A549 (cell line): ENCODE data around the gene TRIM65. TPM values are rescaled to one million over a fixed set of nuclear protein-coding genes. Genes with fewer than 3 reads are reported as not detected.
A peak's percentile ranks its signal among the peaks of the same experiment; 100 is the strongest.

Source experiments
- ATAC-seq, 2 experiments: fragments of 200-7000 bp in 1 of 2; fragments of >200 bp in 1 of 2; cut with Nextera tagmentation in 1 of 2; cut with Tn5 transposase in 1 of 2; 3 replicates each; pipeline versions ENCODE4 v1.8.0 to v1.9.1; 2018 to 2020; ENCODE audit warnings: mild to moderate bottlenecking in 1 of 2, moderate library complexity in 1 of 2
- CTCF ChIA-PET: fragments of 300-600 bp; sonication (Branson Sonifier 250); formaldehyde crosslinking; extraction: SDS; loops from one replicate; lab custom pipeline; 2021; ENCODE audit warnings: antibody characterized with exemption, inconsistent platforms; lab: Yijun Ruan, JAX
- POLR2A ChIA-PET: fragments of 350-600 bp; formaldehyde crosslinking; extraction: SDS; loops from one replicate; lab custom pipeline; 2021; ENCODE audit warnings: antibody characterized with exemption, inconsistent platforms; lab: Yijun Ruan, JAX
- DNase-seq, 2 experiments: peaks; one replicate each; pipeline versions ENCODE4 v3.0.0 to v3.0.0-alpha.2; 2011 to 2016; ENCODE audit warnings: low read depth in 1 of 2, low spot score in 1 of 2
- FAIRE-seq: peaks from 2 replicates; lab custom pipeline; 2011; peaks lifted over from hg19 to GRCh38; lab: Jason Lieb, UNC
- H3K27ac ChIP-seq, 2 experiments: fragments of >200 bp; sonication (Bioruptor Twin); formaldehyde crosslinking; 3 replicates each; pipeline ENCODE4 v1.5.1; 2016 to 2017
- H3K4me1 ChIP-seq: fragments of >200 bp; sonication (Bioruptor Twin); formaldehyde crosslinking; 3 replicates; pipeline ENCODE4 v1.6.1; 2016
- H3K4me2 ChIP-seq: fragments of >200 bp; sonication (Bioruptor Twin); formaldehyde crosslinking; 3 replicates; pipeline ENCODE4 v1.6.1; 2016
- H3K4me3 ChIP-seq: fragments of >200 bp; sonication (Bioruptor Twin); formaldehyde crosslinking; 3 replicates; pipeline ENCODE4 v1.5.1; 2016
- H3K9me3 ChIP-seq: fragments of >200 bp; sonication (Bioruptor Twin); formaldehyde crosslinking; 3 replicates; pipeline ENCODE4 v1.6.1; 2016
- BCL3 ChIP-seq: fragments of >200 bp; sonication (Bioruptor Twin); formaldehyde crosslinking; IDR thresholded peaks from 3 replicates; pipeline ENCODE4 v1.6.1; 2016
- BHLHE40 ChIP-seq: IDR thresholded peaks from 2 replicates; pipeline ENCODE4 v1.6.1; 2012; ENCODE audit warnings: low read depth, low read length, inconsistent platforms
- CEBPB ChIP-seq, 2 experiments: fragments of >200 bp in 1 of 2; sonication (Bioruptor Twin) in 1 of 2; formaldehyde crosslinking in 1 of 2; IDR thresholded peaks; 2 replicates each; pipeline ENCODE4 v1.6.1; 2012 to 2016
- ESRRA ChIP-seq: fragments of 150-350 bp; IDR thresholded peaks from 2 replicates; pipeline ENCODE4 v1.6.1; 2014; ENCODE audit warnings: mild to moderate bottlenecking, low read length, borderline replicate concordance
- FOSB ChIP-seq: fragments of 250-450 bp; sonication (Bioruptor Pico); IDR thresholded peaks from 2 replicates; pipeline ENCODE4 v1.5.0; 2020; ENCODE audit warnings: mild to moderate bottlenecking, moderate library complexity
- FOXS1 ChIP-seq: fragments of 250-450 bp; sonication (Bioruptor Pico); IDR thresholded peaks from 2 replicates; pipeline ENCODE4 v1.5.0; 2020; ENCODE audit warnings: mild to moderate bottlenecking, moderate library complexity
- GATA3 ChIP-seq: IDR thresholded peaks from 2 replicates; pipeline ENCODE4 v1.6.1; 2012; ENCODE audit warnings: borderline replicate concordance
- HES2 ChIP-seq: fragments of >200 bp; sonication (Bioruptor Twin); formaldehyde crosslinking; IDR thresholded peaks from 2 replicates; pipeline ENCODE4 v1.6.1; 2016
- HEYL ChIP-seq: fragments of 250-450 bp; sonication (Bioruptor Pico); IDR thresholded peaks from 2 replicates; pipeline ENCODE4 v1.8.0; 2021; ENCODE audit warnings: mild to moderate bottlenecking, moderate library complexity
- HOXB5 ChIP-seq: fragments of 250-450 bp; sonication (Bioruptor Pico); IDR thresholded peaks from 2 replicates; pipeline ENCODE4 v1.5.0; 2020; ENCODE audit warnings: mild to moderate bottlenecking, moderate library complexity
- JUN ChIP-seq, 2 experiments: fragments of >200 bp; sonication (Bioruptor Twin); formaldehyde crosslinking; IDR thresholded peaks; 2 replicates in 1 of 2; 3 replicates in 1 of 2; pipeline ENCODE4 v1.6.1; 2016 to 2017
- JUNB ChIP-seq: fragments of >200 bp; sonication (Bioruptor Twin); formaldehyde crosslinking; IDR thresholded peaks from 2 replicates; pipeline ENCODE4 v1.6.1; 2016
- KDM5A ChIP-seq: fragments of 200-600 bp; sonication (generic); IDR thresholded peaks from 2 replicates; pipeline ENCODE4 v1.6.1; 2016; ENCODE audit warnings: antibody characterized with exemption, mild to moderate bottlenecking
- MAFK ChIP-seq: fragments of 450-650 bp; IDR thresholded peaks from 2 replicates; pipeline ENCODE4 v1.6.1; 2014; ENCODE audit not compliant: partially characterized antibody
- MAX ChIP-seq: IDR thresholded peaks from 2 replicates; pipeline ENCODE4 v1.6.1; 2012
- MYC ChIP-seq: IDR thresholded peaks from 2 replicates; pipeline ENCODE4 v1.6.1; 2012; ENCODE audit warnings: mild to moderate bottlenecking, inconsistent platforms, low read length, improper control_type of control experiment, borderline replicate concordance
- NFE2L2 ChIP-seq: fragments of 150-350 bp; conservative IDR thresholded peaks from 2 replicates; pipeline ENCODE4 v1.6.1; 2014; ENCODE audit warnings: low read length
- NPAS2 ChIP-seq: fragments of 250-450 bp; sonication (Bioruptor Pico); IDR thresholded peaks from 2 replicates; pipeline ENCODE4 v1.8.0; 2022; ENCODE audit warnings: mild to moderate bottlenecking, moderate library complexity, borderline replicate concordance
- NR3C1 ChIP-seq: fragments of >200 bp; sonication (Bioruptor Twin); formaldehyde crosslinking; IDR thresholded peaks from 3 replicates; pipeline ENCODE4 v1.6.1; 2017
- PBX3 ChIP-seq: IDR thresholded peaks from 2 replicates; pipeline ENCODE4 v1.6.1; 2012
- PHF8 ChIP-seq: fragments of 200-600 bp; sonication (generic); IDR thresholded peaks from 2 replicates; pipeline ENCODE4 v1.6.1; 2016; ENCODE audit warnings: low read depth, mild to moderate bottlenecking, antibody characterized with exemption, moderate library complexity, borderline replicate concordance
- POLR2A ChIP-seq: IDR thresholded peaks from 2 replicates; pipeline ENCODE4 v1.6.1; 2012; ENCODE audit warnings: mild to moderate bottlenecking, low read length
- RFX5 ChIP-seq: fragments of 450-650 bp; IDR thresholded peaks from 2 replicates; pipeline ENCODE4 v1.7.1; 2014; ENCODE audit warnings: antibody characterized with exemption, mild to moderate bottlenecking, moderate library complexity
- RNF2 ChIP-seq: fragments of 200-600 bp; sonication (generic); IDR thresholded peaks from 2 replicates; pipeline ENCODE4 v1.6.1; 2016; ENCODE audit warnings: low read depth, mild to moderate bottlenecking, antibody characterized with exemption, moderate library complexity, borderline replicate concordance
- SMC3 ChIP-seq: fragments of >200 bp; sonication (Bioruptor Twin); formaldehyde crosslinking; IDR thresholded peaks from 3 replicates; pipeline ENCODE4 v1.6.1; 2018; ENCODE audit warnings: inconsistent platforms
- SREBF2 ChIP-seq: fragments of 450-650 bp; IDR thresholded peaks from 2 replicates; pipeline ENCODE4 v1.6.1; 2014; ENCODE audit warnings: mild to moderate bottlenecking, moderate library complexity
- TFCP2L1 ChIP-seq: fragments of 250-450 bp; sonication (Bioruptor Pico); IDR thresholded peaks from 2 replicates; pipeline ENCODE4 v1.5.0; 2021; ENCODE audit warnings: mild to moderate bottlenecking
- TP53 ChIP-seq: fragments of 250-450 bp; sonication (Bioruptor Pico); IDR thresholded peaks from 2 replicates; pipeline ENCODE4 v1.5.0; 2021; ENCODE audit warnings: mild to moderate bottlenecking, moderate library complexity
- USF2 ChIP-seq: fragments of 450-650 bp; IDR thresholded peaks from 2 replicates; pipeline ENCODE4 v1.6.1; 2014; ENCODE audit warnings: antibody characterized with exemption
- ZFP36 ChIP-seq: fragments of 450-650 bp; IDR thresholded peaks from 2 replicates; pipeline ENCODE4 v1.6.1; 2014; ENCODE audit warnings: borderline replicate concordance; ENCODE audit not compliant: partially characterized antibody
- ZSCAN20 ChIP-seq: fragments of 250-450 bp; sonication (Bioruptor Pico); IDR thresholded peaks from 2 replicates; pipeline ENCODE4 v1.8.0; 2022; ENCODE audit warnings: mild to moderate bottlenecking, moderate library complexity
- WGBS: methylation state at CpG from one replicate; pipeline ENCODE4 v1.1.6; 2017; ENCODE audit errors: missing lambda C conversion rate; 5-methylcytosine and 5-hydroxymethylcytosine counted together
- polyA plus RNA-seq, 4 experiments: library from polyadenylated mRNA; depleted of rRNA in 3 of 4; stranded (reverse); fragments of >200 nt; fragmentation: RNase III in 1 of 4; extraction: RNeasy Plus Mini Kit Qiagen cat#74134 plus additional on column Dnase treatment in 1 of 4; gene quantifications; 2 replicates in 3 of 4; 3 replicates in 1 of 4; pipeline ENCODE4 v1.2.3, GENCODE V29; 2011 to 2017
- TF ChIP-seq, protein P1 (sequence below): fragments of 250-450 bp; sonication (Bioruptor Pico); IDR thresholded peaks from 2 replicates; pipeline ENCODE4 v1.5.0; 2020; ENCODE audit warnings: low read depth, mild to moderate bottlenecking, moderate library complexity
- TF ChIP-seq, protein P2 (sequence below): fragments of >200 bp; sonication (Bioruptor Twin); formaldehyde crosslinking; IDR thresholded peaks from 3 replicates; pipeline ENCODE4 v1.5.1; 2016

TRIM65 gene
- polyA plus RNA-seq, 2 of the 4 experiments (the other 2 are of a cell fraction): 13.5 to 30.2 TPM

DNA sequence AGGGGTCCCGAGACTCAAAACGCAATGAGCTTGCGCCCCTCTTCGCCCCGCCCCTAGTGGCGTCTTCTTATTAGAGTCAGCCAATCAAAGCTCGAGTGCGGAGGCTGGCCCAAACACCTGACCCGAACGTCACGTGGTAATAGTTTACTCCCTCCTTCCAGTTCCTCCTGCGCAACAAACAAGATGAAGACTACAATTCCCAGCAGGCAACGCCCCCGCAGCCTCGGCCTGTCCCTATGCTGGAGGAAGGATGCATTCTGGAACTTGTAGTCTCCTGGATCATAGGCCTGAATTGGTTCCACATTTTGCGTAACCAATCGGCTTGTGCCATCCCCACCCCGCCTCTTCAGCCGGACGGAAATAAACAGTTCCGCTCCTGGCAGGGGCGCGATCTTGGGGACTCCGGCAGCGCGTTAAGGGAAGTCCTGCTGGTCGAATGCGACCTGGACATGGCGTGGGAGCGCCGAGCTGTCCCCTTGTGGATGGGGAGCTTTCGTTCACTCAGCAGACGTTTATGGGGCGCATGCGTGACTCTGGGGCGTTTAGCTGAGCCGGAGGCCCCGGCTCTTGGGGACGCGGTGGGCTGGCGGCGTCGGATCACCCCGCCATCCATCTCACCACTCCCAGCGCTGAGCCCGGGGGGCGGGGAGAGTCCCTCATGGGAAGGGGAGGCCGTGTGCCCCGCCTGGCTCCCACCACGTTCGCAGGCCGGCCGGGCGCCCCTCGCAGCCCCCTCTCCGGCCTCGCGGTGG lies 41.3 kb downstream of the TRIM65 start, which contains the start of gene WBP2:
Gene WBP2 (minus strand): TSS at position 26 of the 752 bp plus-strand sequence. CDS start 38 bp downstream, outside the sequence.
- Histone ChIP-seq H3K4me3 (peak within 1 kb of the TSS; percentile 58), H3K27ac (peak within 1 kb of the TSS; percentile 83 to 91), H3K4me2 (peak within 1 kb of the TSS; percentile 91), H3K4me1 (peaks cover 19% of the 10 kb centered on the region), H3K9me3 (no peaks in the 10 kb centered on the region)
- no peak for TF ChIP-seq HES2
- TF ChIP-seq CEBPB (IDR thresholded peaks at IDR 0.05): peak in 1 of 2 experiments; percentile 65; a peak in 2 of 4 replicates
- peak; percentile 91 for TF ChIP-seq KDM5A
- TF ChIP-seq FOXS1 (CRISPR knock-in tag): no peak
- TF ChIP-seq SREBF2: no peak; the same call in 1 of the 2 replicates
- TF ChIP-seq PBX3: no peak; the same call in 1 of the 2 replicates
- TF ChIP-seq BCL3: peak; percentile 93; the same call in 2 of the 3 replicates
- TF ChIP-seq FOSB (CRISPR knock-in tag): no peak
- no peak for TF ChIP-seq BHLHE40
- peak; percentile 99 for TF ChIP-seq USF2
- TF ChIP-seq RFX5: peak; percentile 65
- peak; percentile 53; the same call in 2 of the 3 replicates for TF ChIP-seq SMC3
- TF ChIP-seq, protein P1, sequence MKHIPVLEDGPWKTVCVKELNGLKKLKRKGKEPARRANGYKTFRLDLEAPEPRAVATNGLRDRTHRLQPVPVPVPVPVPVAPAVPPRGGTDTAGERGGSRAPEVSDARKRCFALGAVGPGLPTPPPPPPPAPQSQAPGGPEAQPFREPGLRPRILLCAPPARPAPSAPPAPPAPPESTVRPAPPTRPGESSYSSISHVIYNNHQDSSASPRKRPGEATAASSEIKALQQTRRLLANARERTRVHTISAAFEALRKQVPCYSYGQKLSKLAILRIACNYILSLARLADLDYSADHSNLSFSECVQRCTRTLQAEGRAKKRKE (CRISPR knock-in tag): no peak
- TF ChIP-seq TP53: no peak
- no peak for TF ChIP-seq NR3C1
- TF ChIP-seq MAFK: no peak
- TF ChIP-seq RNF2: no peak
- 0 out of 2 replicates have a peak, but pooled peaks have one; percentile 10 for TF ChIP-seq GATA3
- TF ChIP-seq ESRRA: no peak
- TF ChIP-seq, protein P2, sequence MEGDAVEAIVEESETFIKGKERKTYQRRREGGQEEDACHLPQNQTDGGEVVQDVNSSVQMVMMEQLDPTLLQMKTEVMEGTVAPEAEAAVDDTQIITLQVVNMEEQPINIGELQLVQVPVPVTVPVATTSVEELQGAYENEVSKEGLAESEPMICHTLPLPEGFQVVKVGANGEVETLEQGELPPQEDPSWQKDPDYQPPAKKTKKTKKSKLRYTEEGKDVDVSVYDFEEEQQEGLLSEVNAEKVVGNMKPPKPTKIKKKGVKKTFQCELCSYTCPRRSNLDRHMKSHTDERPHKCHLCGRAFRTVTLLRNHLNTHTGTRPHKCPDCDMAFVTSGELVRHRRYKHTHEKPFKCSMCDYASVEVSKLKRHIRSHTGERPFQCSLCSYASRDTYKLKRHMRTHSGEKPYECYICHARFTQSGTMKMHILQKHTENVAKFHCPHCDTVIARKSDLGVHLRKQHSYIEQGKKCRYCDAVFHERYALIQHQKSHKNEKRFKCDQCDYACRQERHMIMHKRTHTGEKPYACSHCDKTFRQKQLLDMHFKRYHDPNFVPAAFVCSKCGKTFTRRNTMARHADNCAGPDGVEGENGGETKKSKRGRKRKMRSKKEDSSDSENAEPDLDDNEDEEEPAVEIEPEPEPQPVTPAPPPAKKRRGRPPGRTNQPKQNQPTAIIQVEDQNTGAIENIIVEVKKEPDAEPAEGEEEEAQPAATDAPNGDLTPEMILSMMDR: peak; percentile 63; the same call in 2 of the 3 replicates
- no peak for TF ChIP-seq ZFP36
- TF ChIP-seq MYC: peak; percentile 24; the same call in 1 of the 2 replicates
- peak; percentile 95 for TF ChIP-seq POLR2A
- no peak for TF ChIP-seq NFE2L2
- TF ChIP-seq PHF8: peak; percentile 85
- no peak for TF ChIP-seq ZSCAN20 (CRISPR knock-in tag)
- TF ChIP-seq MAX: peak; percentile 39; the same call in 1 of the 2 replicates
- peak in 1 of 2 experiments; percentile 74; a peak in 3 of 5 replicates for TF ChIP-seq JUN (IDR thresholded peaks at IDR 0.05)
- no peak for TF ChIP-seq TFCP2L1 (CRISPR knock-in tag)
- no peak for TF ChIP-seq HEYL
- TF ChIP-seq NPAS2 (CRISPR knock-in tag): no peak; the same call in 1 of the 2 replicates
- no peak for TF ChIP-seq HOXB5 (CRISPR knock-in tag)
- no peak for TF ChIP-seq JUNB
- ChIA-PET CTCF (interaction anchor here (0.6 to 37.0 kb wide), 21 partner anchors 10 to 409 kb away, joined by 3 to 691 read pairs (median 5); partner anchors contain the start of genes GALK1, TRIM47, TRIM65 and UNC13D), POLR2A (interaction anchor here (0.6 to 2.8 kb wide), 27 partner anchors 9 to 1111 kb away, joined by 3 to 68 read pairs (median 4); partner anchors contain the start of genes EXOC7, GALK1, MRPL58 and TRIM47)
- peak; percentile 90 to 95 for ATAC-seq
- peak; percentile 96 for FAIRE-seq
- peak; percentile 100 for DNase-seq
- WGBS: under 1% methylated on average over 51 of the region's 58 CpGs
